Ascending aorta (tissue), 2 donors: ENCODE data around the gene AGBL1. TPM values are rescaled to one million over a fixed set of nuclear protein-coding genes. Genes with fewer than 3 reads are reported as not detected.

Experiments
- DNase-seq, 2 donors: peaks; one replicate each; pipeline ENCODE4 v3.0.0-alpha.2; 2019; ENCODE audit warnings: low spot score in 2 of 2
- H3K27ac ChIP-seq, 2 donors: fragments of 200-600 bp; sonication (generic); one replicate each; pipeline ENCODE4 v1.5.1; 2016 to 2017; ENCODE audit warnings: mild to moderate bottlenecking in 1 of 2
- H3K27me3 ChIP-seq: fragments of 200-600 bp; sonication (generic); one replicate; pipeline ENCODE4 v1.5.1; 2017
- H3K36me3 ChIP-seq, 2 donors: fragments of 200-600 bp; sonication (generic); one replicate each; pipeline ENCODE4 v1.5.1; 2016
- H3K4me1 ChIP-seq, 2 donors: fragments of 200-600 bp; sonication (generic); one replicate each; pipeline ENCODE4 v1.5.1; 2016 to 2017; ENCODE audit warnings: mild to moderate bottlenecking in 1 of 2
- H3K4me3 ChIP-seq, 2 donors: fragments of 200-600 bp; sonication (generic); one replicate each; pipeline ENCODE4 v1.5.1; 2016 to 2017; ENCODE audit warnings: mild to moderate bottlenecking in 1 of 2
- H3K9me3 ChIP-seq, 2 donors: fragments of 200-600 bp; sonication (generic); one replicate each; pipeline ENCODE4 v1.5.1; 2016
- intact Hi-C: fragments of 100-400 bp; cut with DNase I; formaldehyde crosslinking; loops from one replicate; pipeline ENCODE4 v1.15.1; 2023
- total RNA-seq: library from RNA; depleted of rRNA; stranded (reverse); fragments of >200 nt; gene quantifications from one replicate; pipeline ENCODE4 v1.1.0, GENCODE V29; 2016
- TF ChIP-seq, protein P1 (sequence below), 3 experiments: fragments of 200-600 bp in 2 of 3; fragments of 450-650 bp in 1 of 3; sonication (generic) in 2 of 3; IDR thresholded peaks; one replicate each; pipeline ENCODE4 v1.5.1; 2016 to 2019; ENCODE audit warnings: antibody characterized with exemption in 3 of 3, mild to moderate bottlenecking in 1 of 3, moderate library complexity in 1 of 3

AGBL1 gene
- total RNA-seq, 1 donor from 2014 or later = not detected

- Histone ChIP-seq H3K27me3 (no peaks in the 10 kb centered on the region), H3K4me3 (no peak overlapping the region), H3K4me1 (no peaks in the 10 kb centered on the region), H3K27ac (no peak overlapping the region), H3K9me3 (no peaks in the 10 kb centered on the region), H3K36me3 (no peaks in the 10 kb centered on the region)
- TF ChIP-seq, protein P1, sequence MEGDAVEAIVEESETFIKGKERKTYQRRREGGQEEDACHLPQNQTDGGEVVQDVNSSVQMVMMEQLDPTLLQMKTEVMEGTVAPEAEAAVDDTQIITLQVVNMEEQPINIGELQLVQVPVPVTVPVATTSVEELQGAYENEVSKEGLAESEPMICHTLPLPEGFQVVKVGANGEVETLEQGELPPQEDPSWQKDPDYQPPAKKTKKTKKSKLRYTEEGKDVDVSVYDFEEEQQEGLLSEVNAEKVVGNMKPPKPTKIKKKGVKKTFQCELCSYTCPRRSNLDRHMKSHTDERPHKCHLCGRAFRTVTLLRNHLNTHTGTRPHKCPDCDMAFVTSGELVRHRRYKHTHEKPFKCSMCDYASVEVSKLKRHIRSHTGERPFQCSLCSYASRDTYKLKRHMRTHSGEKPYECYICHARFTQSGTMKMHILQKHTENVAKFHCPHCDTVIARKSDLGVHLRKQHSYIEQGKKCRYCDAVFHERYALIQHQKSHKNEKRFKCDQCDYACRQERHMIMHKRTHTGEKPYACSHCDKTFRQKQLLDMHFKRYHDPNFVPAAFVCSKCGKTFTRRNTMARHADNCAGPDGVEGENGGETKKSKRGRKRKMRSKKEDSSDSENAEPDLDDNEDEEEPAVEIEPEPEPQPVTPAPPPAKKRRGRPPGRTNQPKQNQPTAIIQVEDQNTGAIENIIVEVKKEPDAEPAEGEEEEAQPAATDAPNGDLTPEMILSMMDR (IDR thresholded peaks at IDR 0.05) = no peak
- no peak for DNase-seq
- intact Hi-C loops = no loop called here
Measured at GRCh38 chr15:86959254-86959653, 879.6 kb downstream of the AGBL1 start.

DNA sequence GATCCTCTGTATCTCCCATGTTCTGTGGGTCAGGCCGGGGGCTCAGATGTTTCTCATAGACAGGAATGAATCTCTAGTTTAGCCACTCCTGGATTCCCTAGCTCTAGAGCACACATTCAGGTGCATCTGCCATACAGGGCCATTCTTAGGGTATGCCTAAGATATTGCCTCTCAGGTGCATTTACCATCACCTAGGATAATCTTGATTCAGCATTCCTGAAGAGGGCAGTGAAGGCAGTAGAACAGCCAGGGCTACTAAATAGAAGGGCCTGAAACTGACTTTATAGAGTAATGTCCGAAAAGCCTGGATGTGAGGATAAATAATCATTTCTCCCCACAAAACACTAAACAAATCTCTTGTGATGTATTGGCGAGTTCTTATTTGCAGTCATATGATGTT, 882.0 kb downstream of the AGBL1 start:
- no peaks in the 10 kb centered on the region for H3K9me3 ChIP-seq
- no peaks in the 10 kb centered on the region for H3K27me3 ChIP-seq
- no peak overlapping the region for H3K27ac ChIP-seq
- DNase-seq = no peak
- TF ChIP-seq, protein P1 (IDR thresholded peaks at IDR 0.05) = no peak
- no peak overlapping the region for H3K4me3 ChIP-seq
- no peaks in the 10 kb centered on the region for H3K36me3 ChIP-seq
- no peaks in the 10 kb centered on the region for H3K4me1 ChIP-seq
- intact Hi-C loops = no loop called here

DNA sequence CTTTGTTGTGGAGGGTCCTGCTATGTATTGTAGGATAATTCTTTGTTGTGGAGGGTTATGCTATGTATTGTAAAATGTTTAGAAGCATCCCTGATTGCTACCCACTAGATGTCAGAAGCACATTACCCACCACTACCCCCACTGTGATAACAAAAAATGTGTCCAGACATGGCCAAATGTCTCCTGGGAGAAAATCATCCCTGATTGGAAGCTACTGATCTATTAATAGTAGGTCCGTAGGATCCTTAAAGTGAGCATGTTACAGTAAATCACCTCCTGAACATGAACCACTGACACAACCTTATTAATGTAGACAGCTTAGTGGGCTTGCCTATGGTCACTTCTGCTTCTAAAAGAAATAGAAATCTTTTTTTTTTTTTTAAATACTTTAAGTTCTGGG, 884.6 kb downstream of the AGBL1 start:
- Histone ChIP-seq H3K27me3 (no peaks in the 10 kb centered on the region), H3K4me1 (no peaks in the 10 kb centered on the region), H3K27ac (no peak overlapping the region), H3K9me3 (no peaks in the 10 kb centered on the region), H3K36me3 (no peaks in the 10 kb centered on the region), H3K4me3 (no peak overlapping the region)
- TF ChIP-seq, protein P1 (IDR thresholded peaks at IDR 0.05) = no peak
- intact Hi-C loops = no loop called here
- no peak for DNase-seq

DNA sequence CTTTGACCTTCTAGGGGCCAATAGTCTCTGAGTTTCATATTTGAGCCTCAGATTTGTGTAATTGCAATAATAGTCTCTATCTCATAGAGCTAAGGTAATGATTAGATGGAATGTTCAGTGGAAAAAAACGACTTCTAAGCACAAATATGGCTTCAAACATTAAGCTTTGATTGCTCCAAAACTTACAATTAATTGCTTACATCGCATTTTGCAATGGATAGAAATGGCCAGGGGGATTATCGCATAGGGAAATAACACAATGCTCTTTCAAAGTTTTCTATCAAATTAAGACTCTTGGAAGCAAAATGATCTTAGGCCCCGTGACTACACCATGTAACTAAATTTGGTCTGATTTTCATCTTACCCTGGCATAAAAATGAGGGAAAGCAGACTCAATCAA, 888.6 kb downstream of the AGBL1 start:
- Histone ChIP-seq H3K36me3 (no peaks in the 10 kb centered on the region), H3K9me3 (no peaks in the 10 kb centered on the region), H3K27ac (no peak overlapping the region), H3K4me3 (no peak overlapping the region), H3K27me3 (no peaks in the 10 kb centered on the region), H3K4me1 (no peaks in the 10 kb centered on the region)
- DNase-seq = no peak
- intact Hi-C loops = no loop called here
- TF ChIP-seq, protein P1 (IDR thresholded peaks at IDR 0.05) = no peak

DNA sequence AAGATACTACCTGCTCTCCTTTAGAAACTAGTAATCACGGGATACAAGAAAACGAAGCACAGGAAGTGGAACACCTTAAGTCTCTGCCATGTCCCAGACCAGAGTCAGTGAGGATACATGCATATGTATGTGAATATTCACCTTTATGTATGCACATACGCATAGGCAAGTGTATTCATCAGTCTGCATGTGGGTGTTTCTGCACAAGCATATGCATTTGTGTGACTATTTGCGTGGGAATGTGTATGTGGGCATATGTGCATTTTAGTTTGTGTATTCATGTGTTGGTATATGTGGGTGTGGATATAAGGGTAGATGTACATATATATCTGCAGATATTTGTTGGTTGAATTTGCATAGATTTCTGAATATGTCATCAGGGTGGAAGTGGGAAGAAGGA, 889.7 kb downstream of the AGBL1 start:
- no peak overlapping the region for H3K4me3 ChIP-seq
- H3K4me1 ChIP-seq = no peaks in the 10 kb centered on the region
- intact Hi-C loops = no loop called here
- TF ChIP-seq, protein P1 (IDR thresholded peaks at IDR 0.05) = no peak
- H3K27ac ChIP-seq = no peak overlapping the region
- no peaks in the 10 kb centered on the region for H3K36me3 ChIP-seq
- H3K27me3 ChIP-seq = no peaks in the 10 kb centered on the region
- no peak for DNase-seq
- H3K9me3 ChIP-seq = no peaks in the 10 kb centered on the region

DNA sequence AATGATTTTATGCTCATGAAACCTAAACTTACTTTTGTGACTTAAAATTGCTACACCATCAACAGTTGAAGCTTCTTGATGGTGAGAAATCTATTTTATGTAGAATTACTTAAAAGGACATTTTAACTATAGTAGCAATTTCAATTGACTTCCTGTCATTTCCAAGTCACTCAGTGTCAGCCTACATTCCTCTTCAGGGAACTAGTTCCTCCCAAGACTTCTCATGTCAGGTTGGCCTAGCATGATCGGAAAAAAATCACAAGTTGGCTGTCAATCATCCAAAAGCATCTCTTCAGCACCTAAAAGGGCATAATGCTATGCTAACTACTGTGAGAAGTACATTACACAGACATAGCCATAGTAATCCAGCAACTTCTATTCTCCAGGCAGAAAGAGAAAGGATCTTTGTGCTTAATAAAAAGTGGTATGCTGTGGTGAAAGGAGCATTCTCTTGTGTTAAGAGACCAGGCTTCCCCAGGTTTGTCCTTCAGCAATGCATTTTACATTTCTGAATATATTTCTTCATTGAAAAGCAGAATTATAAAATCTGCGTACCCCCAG, 893.7 kb downstream of the AGBL1 start:
- intact Hi-C loops = no loop called here
- DNase-seq = no peak

More for the DNA sequence above, 893.7 kb downstream of the AGBL1 start:
- H3K27me3 ChIP-seq = no peaks in the 10 kb centered on the region
- no peaks in the 10 kb centered on the region for H3K9me3 ChIP-seq
- TF ChIP-seq, protein P1 (IDR thresholded peaks at IDR 0.05) = no peak
- H3K36me3 ChIP-seq = no peaks in the 10 kb centered on the region
- no peaks in the 10 kb centered on the region for H3K4me1 ChIP-seq
- H3K27ac ChIP-seq = no peak overlapping the region
- no peak overlapping the region for H3K4me3 ChIP-seq
